Measurements from ENCODE around the gene DNAH2. TPM values are rescaled to one million over a fixed set of nuclear protein-coding genes. Genes with fewer than 3 reads are reported as not detected.

Gene DNAH2
- total and polyA plus RNA-seq, 2 experiments from 2014 or later: 0.38 TPM; not detected in 1

- TF ChIP-seq, protein P1, sequence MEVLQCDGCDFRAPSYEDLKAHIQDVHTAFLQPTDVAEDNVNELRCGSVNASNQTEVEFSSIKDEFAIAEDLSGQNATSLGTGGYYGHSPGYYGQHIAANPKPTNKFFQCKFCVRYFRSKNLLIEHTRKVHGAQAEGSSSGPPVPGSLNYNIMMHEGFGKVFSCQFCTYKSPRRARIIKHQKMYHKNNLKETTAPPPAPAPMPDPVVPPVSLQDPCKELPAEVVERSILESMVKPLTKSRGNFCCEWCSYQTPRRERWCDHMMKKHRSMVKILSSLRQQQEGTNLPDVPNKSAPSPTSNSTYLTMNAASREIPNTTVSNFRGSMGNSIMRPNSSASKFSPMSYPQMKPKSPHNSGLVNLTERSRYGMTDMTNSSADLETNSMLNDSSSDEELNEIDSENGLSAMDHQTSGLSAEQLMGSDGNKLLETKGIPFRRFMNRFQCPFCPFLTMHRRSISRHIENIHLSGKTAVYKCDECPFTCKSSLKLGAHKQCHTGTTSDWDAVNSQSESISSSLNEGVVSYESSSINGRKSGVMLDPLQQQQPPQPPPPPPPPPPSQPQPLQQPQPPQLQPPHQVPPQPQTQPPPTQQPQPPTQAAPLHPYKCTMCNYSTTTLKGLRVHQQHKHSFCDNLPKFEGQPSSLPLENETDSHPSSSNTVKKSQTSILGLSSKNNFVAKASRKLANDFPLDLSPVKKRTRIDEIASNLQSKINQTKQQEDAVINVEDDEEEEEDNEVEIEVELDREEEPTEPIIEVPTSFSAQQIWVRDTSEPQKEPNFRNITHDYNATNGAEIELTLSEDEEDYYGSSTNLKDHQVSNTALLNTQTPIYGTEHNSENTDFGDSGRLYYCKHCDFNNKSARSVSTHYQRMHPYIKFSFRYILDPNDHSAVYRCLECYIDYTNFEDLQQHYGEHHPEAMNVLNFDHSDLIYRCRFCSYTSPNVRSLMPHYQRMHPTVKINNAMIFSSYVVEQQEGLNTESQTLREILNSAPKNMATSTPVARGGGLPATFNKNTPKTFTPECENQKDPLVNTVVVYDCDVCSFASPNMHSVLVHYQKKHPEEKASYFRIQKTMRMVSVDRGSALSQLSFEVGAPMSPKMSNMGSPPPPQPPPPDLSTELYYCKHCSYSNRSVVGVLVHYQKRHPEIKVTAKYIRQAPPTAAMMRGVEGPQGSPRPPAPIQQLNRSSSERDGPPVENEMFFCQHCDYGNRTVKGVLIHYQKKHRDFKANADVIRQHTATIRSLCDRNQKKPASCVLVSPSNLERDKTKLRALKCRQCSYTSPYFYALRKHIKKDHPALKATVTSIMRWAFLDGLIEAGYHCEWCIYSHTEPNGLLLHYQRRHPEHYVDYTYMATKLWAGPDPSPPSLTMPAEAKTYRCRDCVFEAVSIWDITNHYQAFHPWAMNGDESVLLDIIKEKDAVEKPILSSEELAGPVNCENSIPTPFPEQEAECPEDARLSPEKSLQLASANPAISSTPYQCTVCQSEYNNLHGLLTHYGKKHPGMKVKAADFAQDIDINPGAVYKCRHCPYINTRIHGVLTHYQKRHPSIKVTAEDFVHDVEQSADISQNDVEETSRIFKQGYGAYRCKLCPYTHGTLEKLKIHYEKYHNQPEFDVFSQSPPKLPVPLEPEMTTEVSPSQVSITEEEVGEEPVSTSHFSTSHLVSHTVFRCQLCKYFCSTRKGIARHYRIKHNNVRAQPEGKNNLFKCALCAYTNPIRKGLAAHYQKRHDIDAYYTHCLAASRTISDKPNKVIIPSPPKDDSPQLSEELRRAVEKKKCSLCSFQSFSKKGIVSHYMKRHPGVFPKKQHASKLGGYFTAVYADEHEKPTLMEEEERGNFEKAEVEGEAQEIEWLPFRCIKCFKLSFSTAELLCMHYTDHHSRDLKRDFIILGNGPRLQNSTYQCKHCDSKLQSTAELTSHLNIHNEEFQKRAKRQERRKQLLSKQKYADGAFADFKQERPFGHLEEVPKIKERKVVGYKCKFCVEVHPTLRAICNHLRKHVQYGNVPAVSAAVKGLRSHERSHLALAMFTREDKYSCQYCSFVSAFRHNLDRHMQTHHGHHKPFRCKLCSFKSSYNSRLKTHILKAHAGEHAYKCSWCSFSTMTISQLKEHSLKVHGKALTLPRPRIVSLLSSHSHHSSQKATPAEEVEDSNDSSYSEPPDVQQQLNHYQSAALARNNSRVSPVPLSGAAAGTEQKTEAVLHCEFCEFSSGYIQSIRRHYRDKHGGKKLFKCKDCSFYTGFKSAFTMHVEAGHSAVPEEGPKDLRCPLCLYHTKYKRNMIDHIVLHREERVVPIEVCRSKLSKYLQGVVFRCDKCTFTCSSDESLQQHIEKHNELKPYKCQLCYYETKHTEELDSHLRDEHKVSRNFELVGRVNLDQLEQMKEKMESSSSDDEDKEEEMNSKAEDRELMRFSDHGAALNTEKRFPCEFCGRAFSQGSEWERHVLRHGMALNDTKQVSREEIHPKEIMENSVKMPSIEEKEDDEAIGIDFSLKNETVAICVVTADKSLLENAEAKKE (CRISPR knock-in tag; IDR thresholded peaks at IDR 0.05): no peak
- TF ChIP-seq CTCF (conservative IDR thresholded peaks at IDR 0.05; ENCODE audit: low read depth in 2 of 2) (no peak), EZH2phosphoT487 (IDR thresholded peaks at IDR 0.05; ENCODE audit: unreplicated experiment) (no peak)
These were observed 128.0 kb downstream of the DNAH2 start (continued) for GRCh38 chr17:7845359-7846062.

- Histone ChIP-seq H3K4me1 (ENCODE audit: insufficient read depth) (peaks cover 9% of the 10 kb centered on the region; the same call in 1 of the 2 replicates), H2AFZ (no peak overlapping the region), H3K79me2 (replicated peaks; ENCODE audit: insufficient read depth) (no peaks in the 10 kb centered on the region), H3K4me3 (no peak overlapping the region), H3K27me3 (ENCODE audit: insufficient read depth) (peaks cover 83% of the 10 kb centered on the region), H4K20me1 (replicated peaks; ENCODE audit: insufficient read depth) (peaks cover under 1% of the 10 kb centered on the region; the same call in 1 of the 2 replicates), H3K27ac (ENCODE audit: low read depth) (no peak overlapping the region), H3K4me2 (no peak overlapping the region), H3K36me3 (ENCODE audit: insufficient read depth) (no peaks in the 10 kb centered on the region), H3F3A (replicated peaks; ENCODE audit: low read depth) (0 out of 2 replicates have a peak, but pooled peaks cover under 1% of the 10 kb centered on the region), H3K9me2 (ENCODE audit: insufficient read depth) (no peaks in the 10 kb centered on the region)
- Mint-ChIP-seq H3K4me3 (no peak overlapping the region; the same call in 2 of the 3 replicates), H3K27ac (no peak overlapping the region), H3K9me3 (no peaks in the 10 kb centered on the region; the same call in 2 of the 3 replicates), H3K27me3 (ENCODE audit: insufficient read depth, low read depth, poor library complexity) (peaks cover 45% of the 10 kb centered on the region), H3K36me3 (ENCODE audit: low read depth) (no peaks in the 10 kb centered on the region; the same call in 2 of the 3 replicates), H3K4me1 (peaks cover 13% of the 10 kb centered on the region)
- ATAC-seq (no peak), DNase-seq (ENCODE audit: low spot score) (no peak)
- TF ChIP-seq STAT1 (IDR thresholded peaks at IDR 0.05; ENCODE audit: unreplicated experiment): no peak
- TF ChIP-seq EZH2phosphoT487 (IDR thresholded peaks at IDR 0.05; ENCODE audit: unreplicated experiment): no peak
- TF ChIP-seq CTCF (conservative IDR thresholded peaks at IDR 0.05; ENCODE audit: low read depth in 2 of 2): no peak
- TF ChIP-seq POLR2AphosphoS5 (IDR thresholded peaks at IDR 0.05; ENCODE audit: low read depth): no peak
- no peak for TF ChIP-seq ETS1 (IDR thresholded peaks at IDR 0.05)
- no peak for TF ChIP-seq ZNF114 (CRISPR knock-in tag; IDR thresholded peaks at IDR 0.05)
These were observed 128.7 kb downstream of the DNAH2 start for GRCh38 chr17:7846063-7846735.

Data from GM23338 (cell line).